Erythroblast (primary cell): Measurements from ENCODE around the gene PAX3.

Experiments used
- DNase-seq, 2 experiments: peaks; one replicate each; lab custom pipeline; 2025; lab: John Stamatoyannopoulos, UW
- GATA1 ChIP-seq: IDR thresholded peaks from 2 replicates; pipeline ENCODE4 v1.6.1; 2011; ENCODE audit warnings: low read depth, mild to moderate bottlenecking, control low read depth, low read length, moderate library complexity
- POLR2A ChIP-seq: IDR thresholded peaks from 2 replicates; pipeline ENCODE4 v1.6.1; 2011; ENCODE audit warnings: mild to moderate bottlenecking, low read length

The PAX3 gene

DNA sequence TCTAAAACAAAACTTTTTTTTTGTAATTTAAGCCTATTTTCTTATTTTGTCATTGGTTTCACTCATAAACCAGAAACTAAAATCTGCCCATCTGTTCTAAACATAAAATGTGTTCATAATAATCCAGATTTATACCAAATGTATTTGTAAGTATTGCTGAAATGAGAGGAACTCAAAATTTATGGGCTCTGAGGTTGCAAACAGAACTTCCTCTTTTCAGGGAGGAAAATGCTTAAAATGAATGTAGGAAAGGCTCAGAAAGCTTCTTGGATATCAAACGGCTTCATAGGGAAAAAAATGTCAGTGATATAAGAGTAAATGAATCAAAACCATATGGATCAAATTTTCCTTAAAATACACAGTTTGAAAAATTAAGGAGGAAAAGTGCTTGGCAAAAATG is 83.9 kb downstream of the PAX3 start:
- TF ChIP-seq GATA1 (no peak), POLR2A (no peak)
- DNase-seq, result no peak

DNA sequence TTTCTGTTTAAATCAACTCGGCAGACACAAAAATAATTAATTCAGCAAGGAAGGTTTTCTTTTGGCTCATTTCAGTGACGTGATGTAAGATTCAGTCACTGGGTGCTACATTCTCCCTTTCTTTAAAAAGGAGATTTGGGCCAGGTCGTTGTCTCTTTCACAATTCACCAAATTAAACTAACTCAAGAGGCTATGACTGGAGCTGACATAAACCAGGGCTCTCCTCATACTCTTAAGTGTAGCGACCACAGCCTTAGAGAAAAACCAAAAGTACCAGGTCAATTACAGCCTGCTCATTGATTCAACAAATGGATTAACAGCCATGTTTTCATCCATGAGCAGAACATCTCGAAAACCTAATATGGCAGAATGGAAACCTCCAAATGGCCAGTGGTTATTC is 85.7 kb downstream of the PAX3 start:
- no peak for DNase-seq
- TF ChIP-seq GATA1, result no peak
- TF ChIP-seq POLR2A, result no peak

DNA sequence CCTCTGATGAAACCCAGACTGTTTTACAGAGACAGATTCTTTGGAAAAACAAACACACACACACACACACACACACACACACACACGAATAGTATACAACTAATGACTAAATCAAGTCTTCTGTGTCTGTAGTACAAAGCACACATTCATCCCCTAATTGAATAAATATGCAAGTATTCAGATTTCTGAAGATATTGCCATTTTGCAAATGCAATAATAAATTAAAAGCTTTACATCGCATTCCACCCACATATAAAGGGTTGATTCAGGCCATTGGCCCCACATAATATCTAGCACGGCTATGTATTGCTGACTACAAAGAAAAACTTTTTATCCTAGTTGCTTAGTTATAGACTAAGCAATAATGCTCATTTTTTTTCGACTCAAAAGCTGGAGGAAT is 86.2 kb downstream of the PAX3 start:
- TF ChIP-seq POLR2A, result no peak
- no peak for TF ChIP-seq GATA1
- no peak for DNase-seq

DNA sequence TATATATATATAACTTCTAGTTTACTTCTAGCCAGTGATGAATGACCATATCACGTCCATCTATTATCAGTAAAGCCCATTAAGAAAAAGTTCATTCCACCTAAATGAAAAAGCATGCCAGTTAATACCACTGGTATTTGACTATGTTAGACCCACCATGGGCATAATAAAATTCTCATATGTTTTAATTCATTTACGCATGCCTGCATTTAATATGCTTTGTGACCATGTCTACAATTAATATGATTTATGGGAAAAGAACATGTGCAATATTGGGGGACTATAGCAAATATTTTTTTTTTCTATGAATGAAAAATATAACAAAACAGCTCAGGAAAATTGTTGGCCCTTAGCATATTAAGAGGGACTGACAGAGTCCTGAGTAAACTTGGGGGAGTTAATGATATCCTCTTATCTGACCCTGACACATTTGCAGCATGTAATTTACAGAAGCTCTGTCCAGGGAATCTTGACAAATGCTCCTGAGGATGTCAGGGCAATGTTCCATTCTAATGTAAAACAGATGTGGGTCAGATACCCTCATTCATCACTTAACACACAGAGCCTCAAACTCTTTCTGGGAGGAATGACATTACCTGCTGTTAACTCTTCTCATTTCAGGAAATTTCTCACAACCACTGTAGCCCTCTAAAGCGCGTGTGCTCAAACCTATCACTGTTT is 90.6 kb downstream of the PAX3 start:
- TF ChIP-seq GATA1 (no peak), POLR2A (no peak)
- no peak for DNase-seq

DNA sequence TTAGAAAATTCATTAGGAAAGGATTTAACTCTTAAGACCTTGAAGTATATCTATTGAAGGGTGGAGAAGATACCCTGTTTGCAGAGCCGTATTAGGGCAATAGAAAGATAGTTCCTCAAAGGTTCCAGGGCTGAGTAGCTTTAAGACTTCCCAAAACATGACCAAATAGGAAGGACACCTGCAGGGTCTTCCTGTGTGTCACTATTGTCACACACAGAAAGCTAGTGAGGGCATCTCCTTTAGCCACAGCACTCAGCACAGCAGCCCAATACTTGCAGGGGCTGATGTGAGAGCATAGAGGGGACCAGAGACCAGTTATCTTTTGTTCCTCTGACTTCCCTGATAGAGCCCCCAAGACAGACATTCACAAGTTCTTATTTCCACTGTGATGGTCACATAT is 93.7 kb downstream of the PAX3 start:
- DNase-seq, result no peak
- TF ChIP-seq GATA1 (no peak), POLR2A (no peak)

DNA sequence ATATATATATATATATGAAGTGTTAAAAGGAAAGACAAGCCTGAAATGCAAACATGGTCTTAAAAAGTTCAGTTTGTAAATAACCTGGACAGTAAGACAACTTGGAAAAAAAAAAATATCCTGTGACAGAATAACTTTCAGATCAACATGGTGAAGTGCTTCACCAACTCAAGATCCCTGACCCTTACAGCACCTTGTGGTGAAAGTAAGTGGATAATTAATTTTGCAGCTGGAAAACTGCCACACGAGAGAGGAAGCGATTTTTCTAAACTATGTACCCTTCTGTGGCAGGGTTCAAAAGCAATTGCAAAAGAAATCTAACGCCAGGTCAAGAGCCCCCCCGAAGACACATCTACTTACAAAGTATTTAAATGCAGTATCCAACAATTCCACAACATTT is 95.8 kb downstream of the PAX3 start:
- TF ChIP-seq POLR2A, result no peak
- no peak for TF ChIP-seq GATA1
- no peak for DNase-seq

DNA sequence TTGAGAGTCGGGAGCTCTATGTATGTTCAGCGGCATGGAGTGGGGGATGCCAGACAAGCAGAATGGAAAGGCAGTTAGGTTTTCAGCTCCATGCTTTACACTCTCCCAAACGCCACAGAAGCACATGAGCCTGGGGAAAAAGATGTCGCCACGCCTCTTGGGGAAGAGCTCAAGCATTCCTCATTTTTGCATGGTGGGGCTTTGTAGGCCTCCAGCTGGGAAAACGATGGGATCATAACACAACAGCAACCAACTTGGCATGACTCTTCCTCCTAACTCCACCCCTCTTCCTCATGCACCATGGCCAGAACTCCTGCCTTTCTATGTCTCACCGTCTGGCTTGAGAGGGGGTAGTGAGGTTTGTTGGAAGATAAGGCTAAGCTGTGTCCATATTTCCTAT is 102.6 kb downstream of the PAX3 start:
- TF ChIP-seq POLR2A (no peak), GATA1 (no peak)
- no peak for DNase-seq

DNA sequence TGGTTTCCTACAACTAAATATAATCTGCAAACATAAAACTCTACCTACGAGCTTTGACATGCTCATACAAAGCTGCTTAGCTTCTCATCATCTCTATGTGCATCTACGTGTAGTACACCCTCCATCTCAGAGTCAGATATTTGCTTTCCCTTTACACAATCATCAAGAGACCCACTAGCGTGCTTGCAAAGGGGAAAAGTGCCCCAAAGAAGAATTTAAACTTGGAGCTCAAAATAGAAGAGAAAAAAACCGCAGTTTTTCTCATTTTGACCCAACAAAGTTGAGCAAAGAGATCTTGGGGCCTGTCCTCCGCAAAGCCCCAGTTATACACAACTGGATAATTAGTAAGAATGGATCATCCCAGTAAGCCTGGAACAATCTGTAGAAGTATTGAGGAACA is 104.1 kb downstream of the PAX3 start:
- no peak for TF ChIP-seq GATA1
- no peak for TF ChIP-seq POLR2A
- no peak for DNase-seq

DNA sequence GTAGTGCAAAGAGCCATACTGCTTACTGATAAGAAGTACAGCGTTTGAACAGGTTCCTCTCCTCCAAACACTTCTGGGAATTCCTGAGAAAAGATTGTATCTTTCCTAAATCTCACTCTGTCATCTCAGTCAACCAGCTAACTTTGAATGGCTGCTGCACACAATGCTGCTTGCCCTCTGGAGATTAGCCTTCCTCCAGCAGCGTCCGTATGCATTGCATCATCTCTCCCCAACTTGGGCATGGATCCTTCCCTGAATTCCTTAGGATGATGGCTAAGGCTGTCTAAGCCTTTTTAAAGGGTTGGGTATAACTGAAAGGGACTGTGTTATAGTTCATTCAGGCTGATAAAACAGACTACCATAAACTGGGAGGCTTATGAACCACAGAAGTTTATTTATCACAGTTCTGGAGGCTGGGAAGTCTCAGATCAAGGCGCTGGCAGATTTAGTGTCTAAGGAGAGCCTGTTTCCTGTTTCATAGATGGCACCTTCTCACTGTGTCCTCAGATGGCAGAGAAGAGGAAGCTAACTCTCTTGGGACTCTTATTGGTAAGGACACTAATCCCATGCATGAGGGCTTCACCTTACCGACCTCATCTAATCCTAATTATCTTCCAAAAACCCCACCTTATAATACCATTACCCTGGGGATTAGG is 105.3 kb downstream of the PAX3 start:
- TF ChIP-seq POLR2A (no peak), GATA1 (no peak)
- DNase-seq, result no peak

DNA sequence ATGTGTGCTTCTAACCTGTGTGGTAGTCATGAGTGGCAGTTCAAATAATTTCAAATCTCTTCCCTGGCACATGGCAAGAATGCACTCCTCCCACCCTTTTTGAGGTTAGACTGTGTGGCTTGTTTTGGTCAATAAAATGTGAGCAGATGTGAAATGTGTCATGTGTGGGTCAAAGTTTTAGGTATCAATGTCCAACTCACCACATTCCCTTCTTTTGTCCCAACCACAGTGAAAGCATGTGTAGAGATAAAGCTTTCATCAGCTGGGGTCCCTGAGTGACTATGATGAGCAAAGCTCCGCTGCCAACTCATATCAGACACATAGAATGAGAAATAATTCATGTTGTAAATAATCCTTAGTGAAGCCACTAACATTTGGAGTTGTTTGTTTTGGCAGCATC is 118.2 kb downstream of the PAX3 start:
- TF ChIP-seq POLR2A (no peak), GATA1 (no peak)

DNA sequence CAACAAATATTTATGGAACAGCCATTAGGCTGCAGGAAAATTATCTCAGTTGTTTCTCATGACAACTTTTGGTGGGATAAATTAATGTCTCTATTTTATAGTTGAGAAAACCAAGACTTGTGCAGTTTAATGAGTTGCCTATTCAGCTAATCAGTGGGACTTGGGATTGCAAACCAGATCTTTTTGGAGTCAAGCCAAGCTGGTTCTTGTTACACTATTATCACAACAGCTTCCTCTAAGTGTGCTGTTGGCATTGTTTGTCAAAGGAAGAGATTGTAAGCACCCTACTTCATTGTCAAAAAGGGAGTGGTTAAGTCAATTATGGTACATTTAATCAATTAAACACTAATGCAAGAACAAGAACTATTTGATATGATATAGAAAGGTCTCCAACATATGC is 119.2 kb downstream of the PAX3 start:
- no peak for DNase-seq
- no peak for TF ChIP-seq POLR2A

More for the DNA sequence above, 118.2 kb downstream of the PAX3 start:
- no peak for DNase-seq

DNA sequence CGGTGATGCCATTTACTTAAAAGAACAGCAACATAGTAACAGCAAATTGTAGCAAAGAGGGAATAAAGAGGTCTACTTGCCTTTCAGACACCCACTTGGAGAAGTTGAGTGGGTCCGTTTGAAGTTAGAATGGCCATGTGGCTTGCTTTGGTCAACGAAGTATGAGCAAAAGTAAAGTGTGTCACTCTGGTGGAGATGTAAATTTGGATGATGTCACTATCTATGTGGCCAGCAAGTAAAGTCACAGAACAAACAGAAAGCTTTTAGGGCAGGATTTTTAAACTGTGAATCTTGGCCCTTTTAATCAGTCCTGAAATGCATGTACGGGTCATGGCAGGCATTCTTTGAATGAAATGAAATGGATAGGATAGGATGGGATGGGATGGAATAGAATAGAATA is 120.3 kb downstream of the PAX3 start:
- no peak for DNase-seq
- TF ChIP-seq GATA1, result no peak
- no peak for TF ChIP-seq POLR2A

DNA sequence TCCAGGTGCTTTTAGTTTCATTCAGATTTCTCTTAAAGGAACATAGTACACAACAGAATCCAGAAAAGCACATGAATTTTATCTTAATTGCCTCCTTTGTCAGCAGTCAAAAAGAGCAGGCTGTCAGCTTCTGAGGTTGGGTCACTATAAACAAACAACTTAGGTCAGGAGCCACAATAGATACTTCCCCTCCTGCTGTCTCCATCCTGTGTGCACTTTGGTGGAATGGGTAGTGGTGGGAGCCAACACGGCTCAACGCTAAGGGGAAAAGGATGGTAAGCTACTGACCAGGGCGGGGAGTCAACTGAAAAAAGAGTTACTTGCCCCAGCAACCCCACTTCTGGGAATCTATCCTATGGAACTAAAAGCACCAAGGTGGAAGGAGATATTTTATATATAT is 121.9 kb downstream of the PAX3 start:
- no peak for DNase-seq
- no peak for TF ChIP-seq GATA1

DNA sequence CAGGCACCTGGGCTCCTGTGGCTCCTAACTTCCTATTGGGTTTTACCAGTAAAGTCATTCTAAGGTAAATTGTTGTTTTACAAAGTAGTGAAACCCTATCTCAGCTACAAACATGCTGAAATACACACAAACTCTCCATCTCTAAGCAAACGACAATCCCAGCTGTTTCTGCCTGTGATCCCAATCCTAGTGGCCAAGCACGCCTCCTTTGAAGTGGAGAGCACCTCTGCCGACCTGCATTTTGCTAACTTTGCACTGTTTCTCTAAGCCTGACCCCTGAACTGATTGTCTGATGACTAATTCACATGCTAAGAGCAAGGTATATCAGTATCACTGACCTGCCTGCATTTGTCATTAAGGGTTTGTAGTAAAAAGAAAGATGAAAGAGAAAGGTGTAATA is 124.3 kb downstream of the PAX3 start:
- TF ChIP-seq GATA1 (no peak), POLR2A (no peak)
- no peak for DNase-seq

DNA sequence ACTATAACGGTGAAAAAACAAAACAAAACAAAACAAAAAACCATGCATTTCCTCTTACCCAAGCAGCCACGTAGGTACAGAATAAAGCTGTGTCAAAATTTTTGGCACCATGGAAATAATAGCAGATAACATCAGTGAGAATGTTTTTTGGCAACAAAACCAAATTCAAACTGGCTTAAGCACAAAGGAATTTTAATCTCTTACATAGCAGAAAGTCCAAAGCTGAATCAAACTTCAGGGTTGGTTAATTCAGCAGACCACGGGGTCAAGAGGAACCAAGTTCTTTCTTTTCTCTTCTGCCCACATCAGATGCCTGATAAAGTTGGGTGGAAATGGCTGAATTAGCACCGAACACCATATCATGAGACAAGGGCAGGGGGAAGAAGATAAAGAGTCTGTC is 129.5 kb downstream of the PAX3 start:
- no peak for DNase-seq
- TF ChIP-seq GATA1 (no peak), POLR2A (no peak)
